HEK293 (cell line): ENCODE measurements around the gene MGAT5B.
"Not testable (repeated sequence)": the region's sequence is repeated elsewhere in the genome, so short reads cannot be mapped to it uniquely, and the experiment has no call there.

Experiments
- CTCF ChIP-seq: fragments of 450-650 bp; formaldehyde crosslinking; IDR thresholded peaks from 2 replicates; pipeline ENCODE4 v1.5.1; 2016; ENCODE audit warnings: missing biosample characterization, missing genetic modification characterization
- REST ChIP-seq: fragments of 450-650 bp; formaldehyde crosslinking; IDR thresholded peaks from 2 replicates; pipeline ENCODE4 v1.5.1; 2016; ENCODE audit warnings: missing biosample characterization, missing genetic modification characterization
- ZNF114 ChIP-seq: fragments of 450-650 bp; formaldehyde crosslinking; IDR thresholded peaks from 2 replicates; pipeline ENCODE4 v1.5.0; 2017; ENCODE audit warnings: missing biosample characterization, missing genetic modification characterization
- ZNF362 ChIP-seq: fragments of 450-650 bp; formaldehyde crosslinking; IDR thresholded peaks from 2 replicates; pipeline ENCODE4 v1.5.1; 2016; ENCODE audit warnings: missing biosample characterization, missing genetic modification characterization
- ZNF544 ChIP-seq: fragments of 450-650 bp; formaldehyde crosslinking; IDR thresholded peaks from 2 replicates; pipeline ENCODE4 v1.5.0; 2017; ENCODE audit warnings: missing biosample characterization, missing genetic modification characterization
- ZNF561 ChIP-seq: fragments of 450-650 bp; IDR thresholded peaks from 2 replicates; pipeline ENCODE4 v1.5.1; 2018; ENCODE audit warnings: missing biosample characterization, missing genetic modification characterization, borderline replicate concordance
- ZNF639 ChIP-seq: fragments of 450-650 bp; formaldehyde crosslinking; IDR thresholded peaks from 2 replicates; pipeline ENCODE4 v1.5.1; 2016; ENCODE audit warnings: missing biosample characterization, missing genetic modification characterization

- not testable (repeated sequence) for TF ChIP-seq ZNF544; CTCF (tag by site-specific recombination); ZNF114 (tag by site-specific recombination); ZNF362; ZNF639; ZNF561 (tag by site-specific recombination); REST (tag by site-specific recombination)
Measured at GRCh38 chr17:76843068-76843467, 25.1 kb upstream of the MGAT5B start.
